HG03571 (cell line): ENCODE measurements around the gene GIMAP5.

ENCODE experiments used
- ATAC-seq: cut with Tn5 transposase; IDR thresholded peaks from one replicate; pipeline ENCODE4 v1.9.1; 2021; ENCODE audit not compliant: unreplicated experiment

GIMAP5 gene

DNA sequence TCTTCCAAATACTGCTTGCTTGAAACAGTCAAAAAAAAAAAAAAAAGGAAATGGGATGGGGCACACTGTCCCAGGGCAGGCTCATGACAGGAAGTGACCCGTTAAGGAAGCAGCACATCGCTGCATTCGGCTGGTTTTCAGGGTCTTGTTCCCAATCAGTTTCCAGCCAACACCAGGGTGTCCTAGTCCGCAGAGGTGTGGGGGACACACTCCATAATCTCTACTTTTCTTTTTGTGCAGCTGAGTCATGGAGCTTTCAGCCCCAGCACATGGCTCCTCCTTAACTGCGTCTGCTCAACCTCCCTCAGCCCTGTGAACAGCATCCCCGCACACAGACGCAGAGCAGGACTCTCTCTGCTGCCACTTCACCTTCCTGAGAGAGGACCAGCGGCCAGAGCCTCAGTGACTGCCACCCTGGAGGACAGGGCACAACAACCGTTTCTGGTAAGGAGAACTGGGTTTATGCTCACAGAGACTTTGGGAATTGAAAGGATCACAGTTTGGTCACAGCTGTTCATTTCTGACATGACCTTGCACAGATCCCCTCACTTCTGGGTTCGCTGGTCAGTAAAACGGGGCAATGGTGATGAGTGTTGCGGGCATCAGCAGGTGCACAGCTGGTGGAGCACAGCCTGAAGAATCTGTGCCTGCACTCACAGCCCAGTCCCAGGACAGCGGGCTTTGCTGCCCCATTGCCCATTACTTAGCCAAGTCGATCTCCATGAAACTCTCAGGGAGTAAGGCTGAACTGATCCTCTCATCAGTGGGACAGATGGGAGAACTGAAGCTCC, at the start of gene GIMAP5:
GIMAP5 (plus strand) TSS at position 154 of the 791 bp plus-strand sequence. CDS start 3,467 bp downstream, outside the sequence.
- ATAC-seq: peak; percentile 61

DNA sequence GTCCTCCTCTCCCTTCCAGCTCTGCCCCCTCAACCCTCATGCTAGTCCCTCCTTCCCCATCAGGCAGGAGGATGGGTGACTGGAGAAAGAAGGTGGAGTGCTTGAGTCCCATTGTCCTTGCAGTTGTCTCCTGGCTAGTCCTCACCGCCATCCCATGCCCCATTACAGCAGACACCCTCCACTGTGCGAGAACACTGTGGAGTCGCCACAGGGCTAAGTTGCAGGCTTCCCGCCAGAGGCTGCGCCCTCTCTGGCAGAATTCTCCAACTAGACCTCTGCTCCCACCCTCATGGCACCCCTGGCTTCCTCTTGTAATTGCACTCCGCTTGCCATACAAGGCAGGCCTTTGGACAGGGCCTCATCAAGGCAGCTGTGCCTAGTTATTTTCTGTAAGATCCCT, 48.6 kb upstream of the GIMAP5 start:
- no peak for ATAC-seq

GRCh38 chr7:150695654-150696053, 41.6 kb upstream of the GIMAP5 start:
- no peak for ATAC-seq

GRCh38 chr7:150703209-150703608, 34.0 kb upstream of the GIMAP5 start:
- ATAC-seq: no peak

- no peak for ATAC-seq
These were observed 21.9 kb upstream of the GIMAP5 start for GRCh38 chr7:150715293-150715692.

DNA sequence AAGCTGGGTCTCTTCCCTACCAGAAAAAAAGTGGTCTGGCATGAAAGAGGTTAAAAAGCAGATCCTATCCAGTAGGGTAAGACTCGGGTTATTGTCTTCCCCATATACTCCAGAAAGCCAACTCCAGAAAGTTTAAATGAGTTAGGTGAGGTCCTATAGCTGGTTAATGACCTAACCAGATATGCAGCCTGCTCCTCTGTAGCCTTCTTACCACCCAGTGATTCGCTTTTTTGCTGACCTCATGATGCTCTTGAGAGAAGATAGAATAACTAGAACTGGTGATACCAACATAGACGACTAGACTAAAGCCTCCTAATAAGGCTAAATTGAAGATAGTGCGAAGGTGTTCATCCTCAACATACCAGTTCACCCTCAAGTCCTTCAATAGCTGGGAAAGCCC, 21.5 kb upstream of the GIMAP5 start:
- no peak for ATAC-seq

DNA sequence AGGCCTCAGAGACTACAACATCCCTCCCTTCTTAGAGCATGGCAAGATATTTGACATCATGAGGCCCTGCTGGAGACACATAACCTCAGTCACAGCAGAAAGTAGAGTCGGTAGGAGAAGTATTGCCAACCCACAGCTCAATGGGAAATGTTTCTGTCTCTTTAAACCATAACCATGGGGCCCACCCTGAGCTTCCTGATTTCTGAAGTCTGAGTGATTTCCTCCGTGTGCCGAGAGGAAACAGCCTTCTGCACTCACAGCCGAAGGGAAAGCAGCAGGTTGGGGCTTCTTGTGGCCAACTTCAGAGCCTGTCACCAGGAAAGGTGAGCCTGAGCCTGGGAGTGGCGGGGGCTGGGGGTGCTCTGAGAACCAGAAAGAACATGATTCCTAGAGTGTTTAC, 20.9 kb upstream of the GIMAP5 start, which contains the start of gene GIMAP1:
GIMAP1 (plus strand) TSS at position 246 of the 400 bp plus-strand sequence. CDS start 2,435 bp downstream, outside the sequence.
- ATAC-seq: no peak

- no peak for ATAC-seq
These were observed 20.3 kb upstream of the GIMAP5 start for GRCh38 chr7:150716939-150717338.

- no peak for ATAC-seq
These were observed 19.3 kb upstream of the GIMAP5 start for GRCh38 chr7:150717814-150718420.

DNA sequence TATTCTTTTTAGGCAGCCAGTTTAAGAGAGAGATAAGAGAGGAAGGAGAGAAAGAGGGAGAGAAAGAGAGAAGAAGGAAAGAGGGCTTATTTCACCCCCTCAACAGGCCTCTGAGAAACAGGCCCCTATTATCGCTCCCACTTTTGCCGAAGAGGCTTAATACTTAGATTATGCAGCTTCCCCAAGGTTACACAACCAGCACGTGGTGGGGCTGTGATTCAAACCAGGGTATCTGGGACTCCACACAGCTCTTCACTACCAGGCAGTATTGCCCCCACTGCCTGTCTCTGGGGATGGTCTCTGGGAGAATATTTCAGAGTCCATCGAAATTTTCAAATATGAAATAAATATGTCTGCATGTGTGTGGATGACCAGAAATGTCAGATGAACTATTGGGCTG, 17.8 kb upstream of the GIMAP5 start:
- ATAC-seq: no peak

DNA sequence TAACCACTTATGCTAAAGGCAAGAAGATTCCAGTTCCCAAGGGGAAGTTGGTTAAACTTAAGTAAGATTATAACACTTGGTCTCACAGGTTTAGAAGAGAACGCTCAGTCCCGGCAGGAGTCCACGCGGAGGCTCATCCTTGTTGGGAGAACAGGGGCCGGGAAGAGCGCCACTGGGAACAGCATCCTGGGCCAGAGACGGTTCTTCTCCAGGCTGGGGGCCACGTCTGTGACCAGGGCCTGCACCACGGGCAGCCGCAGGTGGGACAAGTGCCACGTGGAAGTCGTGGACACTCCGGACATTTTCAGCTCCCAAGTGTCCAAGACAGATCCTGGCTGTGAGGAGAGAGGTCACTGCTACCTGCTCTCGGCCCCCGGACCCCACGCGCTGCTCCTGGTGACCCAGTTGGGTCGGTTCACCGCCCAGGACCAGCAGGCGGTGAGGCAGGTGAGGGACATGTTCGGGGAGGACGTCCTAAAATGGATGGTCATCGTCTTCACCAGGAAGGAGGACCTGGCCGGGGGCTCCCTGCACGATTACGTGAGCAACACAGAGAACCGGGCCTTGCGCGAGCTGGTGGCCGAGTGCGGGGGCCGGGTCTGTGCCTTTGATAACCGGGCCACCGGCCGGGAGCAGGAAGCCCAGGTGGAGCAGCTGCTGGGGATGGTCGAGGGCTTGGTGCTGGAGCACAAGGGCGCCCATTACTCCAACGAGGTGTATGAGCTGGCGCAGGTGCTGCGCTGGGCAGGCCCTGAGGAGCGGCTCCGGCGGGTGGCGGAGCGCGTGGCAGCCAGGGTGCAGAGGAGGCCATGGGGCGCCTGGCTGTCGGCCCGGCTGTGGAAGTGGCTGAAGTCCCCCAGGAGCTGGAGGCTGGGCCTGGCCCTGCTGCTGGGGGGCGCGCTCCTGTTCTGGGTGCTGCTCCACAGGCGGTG, 17.0 kb upstream of the GIMAP5 start:
- ATAC-seq: no peak

- ATAC-seq: no peak
These were observed 15.2 kb upstream of the GIMAP5 start for GRCh38 chr7:150721970-150722373.

GRCh38 chr7:150722431-150722931, 14.7 kb upstream of the GIMAP5 start:
- no peak for ATAC-seq

GRCh38 chr7:150723467-150723866, 13.8 kb upstream of the GIMAP5 start:
- no peak for ATAC-seq

DNA sequence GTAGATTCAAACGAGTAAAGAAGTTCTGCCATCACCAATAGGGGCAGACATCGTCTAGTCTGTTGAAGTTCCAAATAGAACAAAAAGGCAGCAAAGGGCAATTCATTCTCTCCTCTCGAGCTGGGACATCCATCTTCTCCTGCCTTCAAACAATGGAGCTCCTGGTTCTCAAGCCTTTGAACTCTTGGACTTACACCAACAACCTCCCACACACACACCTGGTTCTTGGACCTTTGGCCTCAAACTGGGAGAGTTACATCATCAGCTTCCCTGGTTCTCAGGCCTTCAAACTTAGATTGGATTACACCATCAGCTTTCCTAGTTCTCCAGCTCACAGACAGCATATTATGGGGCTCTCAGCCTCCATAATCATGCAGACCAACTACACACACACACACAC, 9.8 kb upstream of the GIMAP5 start:
- no peak for ATAC-seq

DNA sequence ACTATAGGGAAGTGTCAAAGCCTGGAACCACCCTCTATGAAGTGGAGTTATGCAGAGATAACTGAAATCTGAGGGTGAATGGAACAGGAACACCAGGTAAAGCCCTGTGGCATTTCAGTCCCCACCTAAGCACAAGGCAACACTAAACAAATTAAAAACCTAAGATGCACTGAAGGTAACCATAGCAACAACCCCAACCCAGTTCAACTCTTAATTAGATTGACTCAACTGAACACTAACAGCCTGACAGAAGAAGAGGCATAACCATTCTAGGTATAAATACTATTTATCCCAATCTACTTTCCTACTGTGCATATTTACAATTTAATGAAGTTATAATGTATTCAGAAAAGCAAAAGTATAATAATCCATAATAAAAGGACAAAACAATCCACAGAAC, 9.2 kb upstream of the GIMAP5 start:
- no peak for ATAC-seq

DNA sequence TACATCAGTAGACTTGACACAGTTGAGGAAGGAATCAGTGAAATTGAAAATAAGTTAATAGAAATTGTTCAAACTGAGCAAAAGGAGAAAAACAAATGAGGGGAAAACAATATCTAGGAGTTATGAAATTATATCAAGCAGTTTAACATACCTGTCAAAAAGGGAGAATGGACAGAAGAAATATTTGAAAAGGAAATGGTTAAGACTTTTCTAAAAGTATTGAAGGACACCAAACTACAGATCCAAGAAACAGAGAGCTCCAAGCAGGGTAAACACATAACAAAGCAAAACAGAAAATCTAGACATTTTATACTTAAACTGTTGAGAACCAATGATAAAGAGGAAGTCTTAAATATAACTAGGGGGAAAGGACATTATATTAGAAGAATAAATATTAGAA, 8.6 kb upstream of the GIMAP5 start:
- ATAC-seq: no peak

DNA sequence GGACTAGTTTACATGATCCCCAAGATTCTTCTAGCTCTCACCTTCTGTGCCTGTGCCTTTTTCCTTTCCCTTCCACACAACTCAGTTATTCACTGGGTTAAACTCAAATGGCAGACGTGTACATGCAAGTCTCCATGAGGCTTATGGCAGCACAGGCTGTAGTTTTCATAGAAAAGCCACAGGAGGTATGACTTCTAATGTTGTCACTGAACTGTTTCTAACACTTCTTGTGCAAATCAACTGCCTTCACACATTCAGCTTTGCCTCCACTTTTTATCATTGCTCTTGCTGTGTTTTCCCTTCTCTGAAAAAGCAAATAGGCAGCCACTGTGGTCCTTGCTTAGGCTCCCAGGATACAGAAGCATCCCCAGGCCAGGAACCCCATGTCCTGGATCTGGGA, 5.3 kb upstream of the GIMAP5 start:
- ATAC-seq: no peak

GRCh38 chr7:150732786-150733481, 4.3 kb upstream of the GIMAP5 start:
- no peak for ATAC-seq

DNA sequence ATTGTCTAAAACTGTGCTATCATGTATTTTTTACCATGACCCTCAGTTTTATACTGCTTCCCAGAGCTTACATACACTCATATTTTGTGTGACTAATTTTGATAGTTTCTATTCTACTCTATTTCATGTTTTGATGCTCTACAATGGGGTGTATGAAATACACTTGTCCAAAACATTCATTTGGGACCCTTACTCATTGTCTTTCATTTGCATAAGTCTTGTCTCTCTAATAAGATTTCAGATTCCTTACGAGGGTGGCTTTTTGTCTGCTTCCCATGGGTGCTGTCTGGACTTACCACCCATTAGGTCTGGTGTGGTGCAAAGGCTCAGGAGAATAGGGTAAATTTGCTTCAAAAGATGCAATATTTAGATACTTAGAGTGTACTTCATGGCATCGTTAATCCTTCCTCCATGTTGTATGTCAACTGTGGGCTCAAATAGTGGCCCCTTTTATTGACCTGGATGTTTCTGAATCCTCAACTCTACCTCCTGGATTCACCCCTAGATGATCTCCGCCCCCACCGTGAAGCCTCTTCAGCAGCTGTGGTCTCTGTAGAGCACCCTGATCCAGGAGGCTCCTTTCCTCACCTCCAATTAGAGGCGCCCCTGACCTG, 3.6 kb upstream of the GIMAP5 start:
- no peak for ATAC-seq
